ENCODE measurements around the gene CMTM8. TPM values are rescaled to one million over a fixed set of nuclear protein-coding genes. Genes with fewer than 3 reads are reported as not detected.

Gene CMTM8
- total RNA-seq, 2 experiments from 2014 or later, result 6.4 to 6.9 TPM

DNA sequence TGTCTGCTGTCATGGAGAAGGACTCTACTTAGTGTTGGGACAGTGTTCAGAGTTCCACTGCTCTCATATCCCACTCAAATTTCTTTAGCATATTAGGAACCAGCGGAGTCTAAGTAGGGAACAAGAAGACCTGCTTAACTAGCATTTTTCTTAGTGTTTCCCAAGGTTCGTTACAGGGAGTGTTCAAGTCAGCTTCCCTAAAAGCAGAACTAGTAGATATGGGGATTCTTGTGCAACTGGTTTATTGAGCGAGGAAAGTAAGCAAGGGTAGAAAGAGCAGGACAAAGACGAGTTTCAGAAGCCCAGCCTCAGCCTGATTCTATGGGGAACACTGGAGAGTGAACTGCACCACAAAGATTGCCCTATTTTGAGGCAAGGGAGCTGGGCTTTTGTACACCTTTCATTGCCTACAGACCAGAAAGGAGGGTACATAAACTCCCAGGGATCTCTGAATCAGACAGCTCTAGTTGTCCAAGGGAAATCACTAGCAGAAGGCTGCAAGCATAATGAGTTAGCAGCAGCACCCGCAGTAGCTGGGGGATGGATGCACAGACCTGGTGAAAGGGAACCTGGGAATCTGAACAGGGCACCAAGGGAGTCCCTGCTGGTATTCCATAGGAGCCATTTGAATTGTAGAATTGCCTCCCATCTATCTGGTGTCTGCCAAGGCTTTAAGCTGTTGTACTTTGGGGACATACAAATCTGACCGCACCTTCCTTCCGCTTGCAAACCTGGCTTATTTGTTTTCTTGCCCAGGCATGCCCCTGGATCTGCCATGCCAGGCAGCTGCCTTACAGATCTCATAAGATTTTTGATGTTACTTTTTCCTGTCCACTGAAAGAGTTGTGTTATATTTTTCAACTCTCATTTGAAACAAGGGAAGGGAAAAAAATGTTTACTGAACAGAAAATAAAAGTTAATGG is 168.3 kb downstream of the CMTM8 start:
- peaks cover 29% of the 10 kb centered on the region for H3K36me3 Mint-ChIP-seq (ENCODE audit: low read depth)
- DNase-seq (no peak), ATAC-seq (no peak)
- no peak overlapping the region for H3K4me3 Mint-ChIP-seq
- TF ChIP-seq CTCF (IDR thresholded peaks at IDR 0.05), result no peak
- H3K27me3 Mint-ChIP-seq, result no peaks in the 10 kb centered on the region
- intact Hi-C loops (cut with micrococcal nuclease), result no loop called here
- no peaks in the 10 kb centered on the region for H3K9me3 Mint-ChIP-seq
- ChIA-PET POLR2A (no interaction called here), CTCF (interaction anchor here (0.8 to 5.5 kb wide), 5 partner anchors 10 to 109 kb away, joined by 3 to 32 read pairs (median 3); no protein-coding TSS in a partner anchor)
- H3K4me1 Mint-ChIP-seq (ENCODE audit: low read depth), result peaks cover 74% of the 10 kb centered on the region
- peak overlapping the region; percentile 48 for H3K27ac Mint-ChIP-seq

DNA sequence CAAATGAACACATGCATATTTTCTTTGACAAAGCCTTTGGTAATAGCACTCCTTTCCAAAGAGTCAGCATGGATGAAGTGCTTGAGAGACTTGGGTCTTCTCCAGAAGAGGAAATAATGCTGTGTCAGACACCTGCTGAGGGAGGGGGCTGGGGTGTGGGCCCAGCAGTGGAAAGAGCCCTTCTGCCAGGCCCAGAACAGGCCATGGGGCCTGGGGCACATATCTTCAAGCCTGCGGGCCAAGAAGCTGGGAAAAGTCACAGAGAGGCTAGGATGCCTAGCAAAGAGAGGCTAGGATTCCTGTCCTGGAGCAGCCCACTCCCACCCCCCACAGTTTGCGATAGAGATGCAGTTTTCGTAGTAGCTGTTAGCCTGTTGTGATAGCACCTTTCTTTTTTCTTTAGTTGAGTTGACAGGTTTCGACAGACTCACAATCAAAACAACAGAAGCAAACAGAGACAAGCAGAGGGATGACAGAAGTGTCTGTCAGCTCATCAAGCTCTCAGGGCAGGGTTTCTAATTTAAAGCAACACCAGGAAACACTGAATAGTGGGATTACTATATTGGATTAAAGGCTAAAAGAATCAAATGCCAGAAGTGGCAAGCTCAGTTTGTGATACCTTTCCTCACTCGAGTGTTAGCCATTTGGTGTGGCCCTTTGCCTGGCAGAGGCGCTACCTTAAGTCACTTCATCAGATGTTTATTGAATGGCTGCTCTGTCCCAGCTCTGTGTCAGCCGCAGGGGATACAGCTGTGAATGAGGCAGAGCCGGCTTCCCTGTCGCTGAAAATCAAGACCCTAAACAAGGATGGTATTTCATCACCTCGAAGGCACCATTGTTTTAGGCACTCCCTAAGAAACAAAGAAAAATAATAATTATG is 172.1 kb downstream of the CMTM8 start:
- H3K27me3 Mint-ChIP-seq, result no peaks in the 10 kb centered on the region
- CTCF ChIA-PET, result interaction anchor here (0.7 to 7.9 kb wide), 8 partner anchors 8 to 235 kb away, joined by 3 to 47 read pairs (median 4); no protein-coding TSS in a partner anchor

GRCh38 chr3:32411442-32411841 is 173.0 kb downstream of the CMTM8 start:
- ChIA-PET CTCF (interaction anchor here (0.8 to 7.9 kb wide), 6 partner anchors 9 to 86 kb away, joined by 3 to 47 read pairs (median 4); no protein-coding TSS in a partner anchor), POLR2A (interaction anchor here (0.5 kb wide), 1 partner anchor 66 kb away, joined by 4 read pairs; no protein-coding TSS in a partner anchor)
- Mint-ChIP-seq H3K4me1 (ENCODE audit: low read depth) (peaks cover 61% of the 10 kb centered on the region), H3K9me3 (no peaks in the 10 kb centered on the region), H3K27me3 (no peaks in the 10 kb centered on the region), H3K36me3 (ENCODE audit: low read depth) (peaks cover 17% of the 10 kb centered on the region), H3K27ac (no peak overlapping the region), H3K4me3 (no peak overlapping the region)
- TF ChIP-seq CTCF (IDR thresholded peaks at IDR 0.05), result no peak
- no peak for ATAC-seq
- intact Hi-C loops (cut with micrococcal nuclease), result no loop called here
- DNase-seq, result no peak

More for the DNA sequence above, 172.1 kb downstream of the CMTM8 start:
- DNase-seq (no peak), ATAC-seq (no peak)
- Mint-ChIP-seq H3K4me3 (no peak overlapping the region), H3K4me1 (ENCODE audit: low read depth) (peaks cover 64% of the 10 kb centered on the region), H3K27ac (peak overlapping the region; percentile 59), H3K9me3 (no peaks in the 10 kb centered on the region), H3K36me3 (ENCODE audit: low read depth) (peaks cover 19% of the 10 kb centered on the region)
- no peak for TF ChIP-seq CTCF (IDR thresholded peaks at IDR 0.05)
- intact Hi-C loops (cut with micrococcal nuclease), result no loop called here
- POLR2A ChIA-PET, result interaction anchor here (0.5 to 1.6 kb wide), 5 partner anchors 9 to 67 kb away, joined by 3 to 4 read pairs (median 4); no protein-coding TSS in a partner anchor

GRCh38 chr3:32412887-32413286 is 174.4 kb downstream of the CMTM8 start:
- peaks cover 22% of the 10 kb centered on the region for H3K36me3 Mint-ChIP-seq (ENCODE audit: low read depth)
- H3K27ac Mint-ChIP-seq, result no peak overlapping the region
- no peak for DNase-seq
- no peak overlapping the region for H3K4me3 Mint-ChIP-seq
- ChIA-PET CTCF (interaction anchor here (1.1 to 7.9 kb wide), 5 partner anchors 11 to 55 kb away, joined by 3 to 47 read pairs (median 17); no protein-coding TSS in a partner anchor), POLR2A (interaction anchor here (0.9 to 1.2 kb wide), 2 partner anchors 10 to 69 kb away, joined by 3 read pairs; no protein-coding TSS in a partner anchor)
- H3K9me3 Mint-ChIP-seq, result no peaks in the 10 kb centered on the region
- no peak for TF ChIP-seq CTCF (IDR thresholded peaks at IDR 0.05)
- intact Hi-C loops (cut with micrococcal nuclease), result no loop called here
- H3K4me1 Mint-ChIP-seq (ENCODE audit: low read depth), result peaks cover 63% of the 10 kb centered on the region
- ATAC-seq, result no peak
- H3K27me3 Mint-ChIP-seq, result no peaks in the 10 kb centered on the region
